NCI-H446 (cell line): Measurements from ENCODE around the gene AQP7.
A peak's percentile ranks its signal among the peaks of the same experiment; 100 is the strongest.
"Not testable (repeated sequence)": the region's sequence is repeated elsewhere in the genome, so short reads cannot be mapped to it uniquely, and the experiment has no call there.

Experiments
- DNase-seq, 2 experiments: peaks; one replicate each; lab custom pipeline; 2025; lab: John Stamatoyannopoulos, UW

Gene AQP7

GRCh38 chr9:33395159-33395879 is 7.0 kb downstream of the AQP7 start:
- not testable (repeated sequence) for DNase-seq

GRCh38 chr9:33393986-33394385 is 8.4 kb downstream of the AQP7 start:
- DNase-seq, result not testable (repeated sequence)

- peak in 1 of 2 experiments; percentile 10 for DNase-seq
Observed at GRCh38 chr9:33393581-33393980, 8.8 kb downstream of the AQP7 start.

- not testable (repeated sequence) for DNase-seq
Observed at GRCh38 chr9:33392591-33393021, 9.8 kb downstream of the AQP7 start.

- peak; percentile 38 to 71 for DNase-seq
Observed at GRCh38 chr9:33391111-33391771, 11.1 kb downstream of the AQP7 start.

DNA sequence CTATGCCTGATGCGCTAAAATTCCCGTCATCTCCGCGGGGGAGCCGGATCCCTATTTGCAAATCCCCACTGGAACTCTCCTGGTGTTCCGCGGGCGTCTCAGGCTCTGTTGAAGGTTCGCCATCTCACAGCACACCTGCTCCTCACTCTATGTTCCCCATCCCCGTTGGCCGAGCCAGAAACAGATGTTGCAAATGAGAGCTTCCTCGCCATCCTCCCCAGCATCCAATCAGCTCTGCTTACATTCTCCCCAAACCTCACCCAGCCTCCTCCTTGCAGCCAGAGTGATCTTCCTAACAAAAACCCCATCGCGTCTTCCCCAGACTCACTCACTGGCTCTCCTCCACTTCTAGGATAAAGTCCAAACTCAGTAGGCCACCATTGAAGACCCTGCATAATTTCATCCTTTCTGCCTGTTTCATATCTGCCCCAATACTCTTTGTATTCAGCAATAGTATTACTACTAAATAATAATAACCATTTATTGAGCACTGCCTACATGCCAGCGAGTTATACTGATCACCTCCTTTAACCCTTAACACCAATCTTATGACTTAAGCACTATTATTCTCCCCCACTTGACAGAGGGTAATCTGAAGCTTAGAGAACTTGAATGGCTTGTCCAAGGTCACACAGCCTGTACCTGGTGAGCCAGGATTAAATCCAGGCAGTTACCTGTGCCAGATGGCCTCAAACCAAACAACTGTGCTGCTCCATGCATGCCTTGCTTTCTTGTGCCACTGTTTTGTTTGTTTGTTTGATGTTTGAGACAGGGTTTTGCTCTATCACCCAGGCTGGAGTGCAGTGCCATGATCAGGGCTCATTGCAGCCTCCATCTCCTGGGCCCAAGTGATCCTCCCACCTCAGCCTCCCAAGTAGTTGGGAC is 14.0 kb downstream of the AQP7 start:
- no peak for DNase-seq

DNA sequence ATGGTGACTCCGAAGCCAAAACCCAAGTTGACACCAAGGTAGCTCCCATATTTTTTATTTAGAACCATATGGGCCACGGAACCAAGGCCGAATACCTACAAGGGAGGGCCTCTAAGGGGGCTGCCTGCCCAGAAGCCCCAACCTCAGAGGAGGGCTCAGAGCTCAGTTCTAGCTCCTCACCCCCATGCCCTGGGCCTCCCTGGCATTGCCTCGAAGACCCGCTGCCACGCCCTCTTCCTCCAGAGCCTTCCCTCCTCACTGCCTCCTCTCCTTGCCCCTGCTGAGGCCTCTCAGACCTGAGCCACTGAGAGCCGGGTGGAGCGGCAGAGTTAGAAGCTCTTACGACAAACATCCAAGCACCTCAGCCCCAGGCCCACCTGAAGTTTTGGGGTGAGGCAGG is 15.4 kb downstream of the AQP7 start:
- DNase-seq, result not testable (repeated sequence)

GRCh38 chr9:33386641-33386996 is 15.7 kb downstream of the AQP7 start:
- not testable (repeated sequence) for DNase-seq

DNA sequence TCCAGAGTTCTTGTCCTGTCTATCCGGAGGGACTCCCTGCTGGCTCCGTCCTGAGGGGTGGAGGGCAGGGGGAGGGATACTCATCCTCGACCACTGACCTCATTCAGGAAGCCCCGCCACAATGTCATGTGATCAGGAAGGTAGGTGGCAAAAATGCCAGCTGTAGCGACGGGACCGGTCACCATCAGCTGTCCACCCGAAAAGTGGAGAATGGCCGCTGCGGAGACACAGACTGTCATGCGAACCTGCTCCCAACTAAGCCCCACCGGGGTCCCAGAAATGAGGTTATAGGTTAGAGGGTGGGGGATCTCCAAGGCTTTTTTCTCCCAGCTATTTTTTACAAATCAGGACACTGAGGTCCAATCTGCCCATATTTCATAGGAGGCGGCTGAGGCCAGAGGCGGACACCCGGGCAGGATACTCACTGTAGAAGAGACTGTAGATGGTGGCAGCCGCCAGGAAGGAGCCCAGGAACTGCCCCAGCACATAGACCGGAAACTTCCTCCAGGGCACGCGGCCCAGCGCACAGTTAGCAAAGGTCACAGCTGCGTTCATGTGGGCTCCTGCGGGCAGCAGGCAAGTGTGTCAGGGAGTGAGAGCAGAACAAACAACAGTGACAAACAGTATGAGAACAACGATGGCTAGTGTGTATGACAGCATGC is 16.3 kb downstream of the AQP7 start:
- not testable (repeated sequence) for DNase-seq

DNA sequence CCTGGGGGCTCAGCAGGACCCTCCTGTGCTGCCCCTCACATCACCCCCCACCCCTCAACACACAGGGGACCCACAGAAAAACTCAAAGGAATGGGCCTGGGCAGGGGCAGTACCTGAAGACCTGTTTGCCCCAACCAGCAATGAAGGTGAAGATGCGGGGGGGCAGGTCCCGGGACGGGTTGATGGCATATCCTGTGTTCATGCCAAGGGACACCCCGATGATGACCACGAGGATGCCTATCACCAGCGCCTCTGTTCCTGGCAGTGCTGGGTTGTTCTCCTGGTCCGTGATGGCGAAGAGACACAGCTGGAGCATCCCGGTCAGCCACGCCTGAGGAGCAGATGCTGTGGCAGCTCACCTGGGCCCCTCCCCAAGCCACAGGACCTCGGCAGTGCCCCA is 16.8 kb downstream of the AQP7 start:
- not testable (repeated sequence) for DNase-seq

DNA sequence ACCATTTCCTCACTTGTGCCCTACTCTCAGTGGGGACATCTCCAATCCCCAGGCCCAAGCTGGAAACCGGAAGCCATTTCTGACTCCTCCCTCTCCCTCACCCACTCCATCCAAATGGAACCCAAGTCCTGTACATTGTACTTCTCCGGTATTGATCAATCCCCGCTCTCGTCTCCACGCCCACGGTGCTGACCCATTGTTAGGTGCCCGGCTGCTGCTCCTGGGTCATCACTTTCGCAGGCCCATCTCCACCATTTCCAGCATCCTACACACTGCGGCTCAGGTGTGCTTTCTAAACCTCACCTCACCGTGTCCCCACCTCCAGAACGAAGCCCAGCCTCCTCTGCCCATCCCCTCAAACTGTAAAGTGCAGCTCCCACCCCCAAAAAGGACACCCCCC is 19.0 kb downstream of the AQP7 start:
- DNase-seq, result not testable (repeated sequence)

DNA sequence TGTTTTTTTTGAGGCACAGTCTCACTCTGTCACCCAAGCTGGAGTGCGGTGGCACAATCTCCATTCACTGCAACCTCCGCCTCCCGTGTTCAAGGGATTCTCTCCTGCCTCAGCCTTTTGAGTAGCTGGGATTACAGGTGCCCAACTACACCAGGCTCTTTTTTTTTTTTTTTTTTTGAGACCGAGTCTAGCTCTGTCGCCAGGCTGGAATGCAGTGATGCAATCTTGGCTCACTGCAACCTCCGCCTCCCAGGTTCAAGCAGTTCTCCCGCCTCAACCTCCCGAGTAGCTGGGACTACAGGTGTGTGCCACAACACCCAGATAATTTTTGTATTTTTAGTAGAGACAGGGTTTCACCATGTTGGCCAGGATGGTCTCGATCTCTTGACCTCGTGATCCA is 20.0 kb downstream of the AQP7 start:
- DNase-seq, result not testable (repeated sequence)

DNA sequence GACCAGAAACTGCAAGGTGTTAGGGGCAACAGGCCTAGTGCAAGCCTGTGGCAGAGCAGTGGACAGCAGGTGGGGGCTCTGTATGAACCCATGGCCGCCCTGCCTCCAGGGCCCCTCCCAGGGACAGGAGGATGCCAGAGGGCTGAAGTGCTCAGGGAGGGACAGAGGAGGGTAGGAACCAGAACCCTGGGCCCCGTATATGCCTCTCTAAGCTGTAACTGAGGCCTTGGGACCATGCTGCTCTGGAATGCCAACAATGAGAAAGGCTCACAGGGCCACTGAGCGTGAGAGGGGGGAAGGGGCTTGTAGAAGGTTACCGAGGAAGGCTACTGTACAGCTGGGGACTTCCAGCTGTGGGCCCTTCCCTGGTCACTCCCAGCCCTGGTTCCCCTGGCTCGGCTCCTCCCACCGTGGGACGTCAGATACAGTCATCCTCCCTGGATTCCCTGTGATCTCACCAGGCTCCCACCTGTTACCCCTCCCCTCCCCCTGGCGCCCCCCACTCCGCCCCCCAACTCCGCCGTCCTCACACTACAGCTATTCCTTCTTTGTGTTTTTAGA is 21.1 kb downstream of the AQP7 start:
- no peak for DNase-seq

GRCh38 chr9:33380390-33381094 is 21.8 kb downstream of the AQP7 start:
- DNase-seq, result no peak

- no peak for DNase-seq
Observed at GRCh38 chr9:33379666-33380389, 22.5 kb downstream of the AQP7 start.

DNA sequence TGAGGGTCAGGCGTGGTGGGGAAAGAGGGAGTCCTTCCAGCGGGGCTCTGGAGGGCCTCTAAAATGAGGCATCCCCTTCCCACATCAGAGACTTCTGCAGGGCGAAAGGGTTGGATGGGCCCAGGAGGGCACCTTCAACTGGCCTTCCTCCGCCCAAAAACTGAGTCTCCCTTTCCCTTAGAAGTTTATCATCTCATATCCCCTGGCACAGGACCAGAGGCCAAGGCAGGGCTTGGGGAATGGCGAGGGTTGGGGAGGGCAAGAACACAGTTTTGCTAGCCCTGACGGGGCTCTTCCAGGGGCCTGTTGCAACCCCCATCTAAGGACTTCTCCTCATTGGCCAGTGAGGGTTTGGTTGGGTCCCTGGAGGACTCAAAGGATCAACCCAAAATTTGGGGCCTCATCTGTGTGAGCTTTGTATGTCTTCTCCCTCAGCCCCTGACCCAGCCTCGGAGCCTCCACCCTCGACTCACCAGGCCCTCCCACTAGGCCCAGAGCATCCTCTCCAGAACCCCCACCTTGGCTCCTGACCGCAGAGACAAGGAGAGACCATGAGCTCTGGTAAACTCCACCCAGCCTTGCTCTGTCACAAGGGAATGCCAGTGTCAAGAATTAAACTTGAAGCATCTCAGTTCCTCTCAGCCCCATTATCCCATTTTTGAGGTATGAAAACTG is 24.1 kb downstream of the AQP7 start:
- no peak for DNase-seq

GRCh38 chr9:33377089-33377715 is 25.2 kb downstream of the AQP7 start:
- DNase-seq, result no peak

GRCh38 chr9:33375841-33376321 is 26.5 kb downstream of the AQP7 start:
- no peak for DNase-seq

DNA sequence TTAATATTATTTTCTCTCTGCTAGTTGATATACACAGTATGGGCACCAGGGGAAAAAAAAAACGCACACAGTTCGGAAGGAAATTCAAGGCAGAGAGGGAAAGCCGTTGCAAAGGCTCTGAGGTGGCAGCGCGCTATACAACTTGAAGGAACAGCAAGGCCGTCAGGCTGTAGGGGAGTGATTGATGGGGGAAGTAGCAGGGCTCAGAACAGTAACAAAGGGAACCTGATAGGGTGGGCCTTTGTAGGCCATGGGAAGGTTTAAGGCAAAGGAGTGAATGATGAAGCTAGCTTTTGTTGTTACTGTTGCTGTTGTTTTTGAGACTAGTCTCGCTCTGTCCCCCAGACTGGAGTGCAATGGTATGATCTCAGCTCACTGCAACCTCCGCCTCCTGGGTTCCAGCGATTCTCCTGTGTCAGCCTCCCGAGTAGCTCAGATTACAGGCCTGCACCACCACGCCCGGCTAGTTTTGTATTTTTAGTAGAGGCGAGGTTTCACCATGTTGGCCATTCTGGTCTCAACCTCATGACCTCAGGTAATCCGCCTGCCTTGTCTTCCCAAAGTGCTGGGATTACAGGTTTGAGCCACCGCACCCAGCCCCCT is 27.0 kb downstream of the AQP7 start:
- DNase-seq, result no peak
